A673 (cell line): ENCODE results near the gene IL36G. TPM values are rescaled to one million over a fixed set of nuclear protein-coding genes. Genes with fewer than 3 reads are reported as not detected.

ENCODE experiments used
- BruUV-seq: library from RNA; stranded (reverse); fragments of 400-500 nt; replicated peaks from 2 replicates; lab custom pipeline; 2021; lab: Mats Ljungman, UMichigan
- CTCF ChIA-PET: fragments of 300-600 bp; sonication (Branson Sonifier 250); formaldehyde crosslinking; loops from one replicate; lab custom pipeline; 2022; ENCODE audit warnings: antibody characterized with exemption; lab: Charles Lee
- POLR2A ChIA-PET: fragments of 300-600 bp; sonication (Branson Sonifier 250); formaldehyde crosslinking; loops from one replicate; lab custom pipeline; 2022; ENCODE audit warnings: antibody characterized with exemption; ENCODE audit not compliant: low non-redundant PET; lab: Charles Lee
- DNase-seq: peaks from one replicate; pipeline ENCODE4 v3.0.0-alpha.2; 2015; ENCODE audit warnings: low spot score
- H3K27ac ChIP-seq: fragments of 200-600 bp; sonication (generic); 2 replicates; pipeline ENCODE4 v1.5.1; 2016; ENCODE audit warnings: mixed run types, low read depth, mild to moderate bottlenecking, mixed read lengths, antibody characterized with exemption, low read length; ENCODE audit not compliant: poor library complexity, severe bottlenecking
- H3K27me3 ChIP-seq: fragments of 200-600 bp; sonication (generic); replicated peaks from 2 replicates; pipeline ENCODE4 v1.6.1; 2017; ENCODE audit warnings: mixed run types, low read depth, mild to moderate bottlenecking, mixed read lengths, antibody characterized with exemption, low read length; ENCODE audit not compliant: insufficient read depth, poor library complexity
- H3K36me3 ChIP-seq: fragments of 200-600 bp; sonication (generic); 2 replicates; pipeline ENCODE4 v1.6.1; 2016; ENCODE audit warnings: mixed run types, mild to moderate bottlenecking, mixed read lengths, antibody characterized with exemption, low read length; ENCODE audit not compliant: insufficient read depth, poor library complexity, severe bottlenecking
- H3K4me1 ChIP-seq: fragments of 200-600 bp; sonication (generic); 2 replicates; pipeline ENCODE4 v1.6.1; 2017; ENCODE audit warnings: mixed run types, mild to moderate bottlenecking, mixed read lengths, antibody characterized with exemption, low read length; ENCODE audit not compliant: insufficient read depth, poor library complexity, severe bottlenecking
- H3K4me3 ChIP-seq: fragments of 200-600 bp; sonication (generic); 2 replicates; pipeline ENCODE4 v1.5.1; 2016; ENCODE audit warnings: low read depth, mixed run types, mild to moderate bottlenecking, mixed read lengths, low read length; ENCODE audit not compliant: poor library complexity, severe bottlenecking
- H3K9me3 ChIP-seq: fragments of 200-600 bp; sonication (generic); 2 replicates; pipeline ENCODE4 v1.6.1; 2016; ENCODE audit warnings: mixed run types, low read depth, mild to moderate bottlenecking, mixed read lengths, antibody characterized with exemption, low read length; ENCODE audit not compliant: poor library complexity, severe bottlenecking
- EZH2 ChIP-seq: fragments of 200-600 bp; sonication (generic); IDR thresholded peaks from 2 replicates; pipeline ENCODE4 v1.6.1; 2017; ENCODE audit warnings: borderline replicate concordance, low read depth, mild to moderate bottlenecking, mixed read lengths, antibody characterized with exemption, low read length; ENCODE audit not compliant: poor library complexity, severe bottlenecking
- intact Hi-C: fragments of 100-400 bp; cut with micrococcal nuclease; formaldehyde crosslinking; loops from one replicate; pipeline ENCODE4 v1.10.0; 2022; ENCODE audit not compliant: unreplicated experiment
- total RNA-seq: library from RNA; stranded (reverse); gene quantifications from 2 replicates; pipeline ENCODE4 v1.2.3, GENCODE V29; 2021
- TF ChIP-seq, protein P1 (sequence below): fragments of 300-800, 200-600 bp; sonication (generic); conservative IDR thresholded peaks from 2 replicates; pipeline ENCODE4 v1.5.1; 2017; ENCODE audit warnings: low read depth, mild to moderate bottlenecking, antibody characterized with exemption, low read length, moderate library complexity, mixed read lengths

IL36G gene
- total RNA-seq, 1 experiment from 2014 or later: not detected

- H3K36me3 ChIP-seq: no peaks in the 10 kb centered on the region
- peaks cover 38% of the 10 kb centered on the region for H3K27me3 ChIP-seq
- TF ChIP-seq, protein P1, sequence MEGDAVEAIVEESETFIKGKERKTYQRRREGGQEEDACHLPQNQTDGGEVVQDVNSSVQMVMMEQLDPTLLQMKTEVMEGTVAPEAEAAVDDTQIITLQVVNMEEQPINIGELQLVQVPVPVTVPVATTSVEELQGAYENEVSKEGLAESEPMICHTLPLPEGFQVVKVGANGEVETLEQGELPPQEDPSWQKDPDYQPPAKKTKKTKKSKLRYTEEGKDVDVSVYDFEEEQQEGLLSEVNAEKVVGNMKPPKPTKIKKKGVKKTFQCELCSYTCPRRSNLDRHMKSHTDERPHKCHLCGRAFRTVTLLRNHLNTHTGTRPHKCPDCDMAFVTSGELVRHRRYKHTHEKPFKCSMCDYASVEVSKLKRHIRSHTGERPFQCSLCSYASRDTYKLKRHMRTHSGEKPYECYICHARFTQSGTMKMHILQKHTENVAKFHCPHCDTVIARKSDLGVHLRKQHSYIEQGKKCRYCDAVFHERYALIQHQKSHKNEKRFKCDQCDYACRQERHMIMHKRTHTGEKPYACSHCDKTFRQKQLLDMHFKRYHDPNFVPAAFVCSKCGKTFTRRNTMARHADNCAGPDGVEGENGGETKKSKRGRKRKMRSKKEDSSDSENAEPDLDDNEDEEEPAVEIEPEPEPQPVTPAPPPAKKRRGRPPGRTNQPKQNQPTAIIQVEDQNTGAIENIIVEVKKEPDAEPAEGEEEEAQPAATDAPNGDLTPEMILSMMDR: no peak
- no peak for TF ChIP-seq EZH2
- no peaks in the 10 kb centered on the region for H3K4me1 ChIP-seq
- intact Hi-C loops: no loop called here
- no TSS peak for BruUV-seq
- ChIA-PET CTCF (no interaction called here), POLR2A (no interaction called here)
- H3K27ac ChIP-seq: no peak overlapping the region
- H3K4me3 ChIP-seq: no peak overlapping the region
- DNase-seq: no peak
- no peaks in the 10 kb centered on the region for H3K9me3 ChIP-seq
Measured at GRCh38 chr2:113018509-113018908, 40.7 kb downstream of the IL36G start.

DNA sequence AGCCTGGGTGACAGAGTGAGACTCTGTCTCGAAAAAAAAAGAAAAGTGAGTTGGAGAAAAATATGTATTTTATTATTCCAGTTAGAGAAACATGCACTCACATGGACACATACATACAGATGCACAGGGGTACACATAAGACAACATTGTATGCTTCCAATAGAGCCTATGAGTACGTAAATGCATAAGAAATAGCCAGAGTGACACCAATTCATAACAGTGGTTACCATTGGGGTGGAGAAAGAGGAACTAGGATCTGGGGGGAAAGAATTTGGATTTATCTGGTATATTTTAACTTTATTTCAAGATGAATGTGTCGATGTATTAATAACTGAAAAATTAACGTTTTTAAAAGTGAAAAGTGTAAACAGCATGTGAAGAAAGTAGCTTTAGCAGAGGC, 43.5 kb downstream of the IL36G start:
- no peak for TF ChIP-seq EZH2
- TF ChIP-seq, protein P1: no peak
- ChIA-PET CTCF (no interaction called here), POLR2A (no interaction called here)
- no TSS peak for BruUV-seq
- intact Hi-C loops: no loop called here
- H3K27me3 ChIP-seq: peaks cover 53% of the 10 kb centered on the region
- no peaks in the 10 kb centered on the region for H3K4me1 ChIP-seq
- no peaks in the 10 kb centered on the region for H3K36me3 ChIP-seq
- no peaks in the 10 kb centered on the region for H3K9me3 ChIP-seq
- H3K4me3 ChIP-seq: no peak overlapping the region
- DNase-seq: no peak
- H3K27ac ChIP-seq: no peak overlapping the region

DNA sequence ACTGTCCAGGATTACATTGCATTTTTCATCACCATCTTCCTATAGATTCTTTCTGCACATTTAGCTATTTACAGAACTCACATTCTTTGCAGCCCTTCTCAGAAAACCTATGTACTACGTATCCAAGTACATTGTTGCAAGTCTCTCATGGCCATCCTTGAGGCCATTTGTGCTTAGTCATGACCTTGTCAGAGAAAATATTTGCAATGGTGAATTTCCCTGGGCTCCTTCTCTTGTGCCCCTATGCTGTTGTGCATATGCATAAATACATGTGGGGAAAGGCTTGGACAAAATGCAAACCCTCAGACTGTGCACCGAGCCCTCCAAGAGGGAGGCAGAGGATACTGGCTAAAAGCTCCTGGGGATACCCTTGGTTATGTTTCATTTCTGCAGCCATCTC, 47.0 kb downstream of the IL36G start:
- TF ChIP-seq EZH2: no peak
- TF ChIP-seq, protein P1: no peak
- Histone ChIP-seq H3K9me3 (no peaks in the 10 kb centered on the region), H3K27ac (no peak overlapping the region), H3K36me3 (no peaks in the 10 kb centered on the region), H3K4me1 (no peaks in the 10 kb centered on the region), H3K27me3 (peaks cover 80% of the 10 kb centered on the region), H3K4me3 (no peak overlapping the region)
- intact Hi-C loops: no loop called here
- BruUV-seq: no TSS peak
- no peak for DNase-seq
- CTCF ChIA-PET: no interaction called here
- POLR2A ChIA-PET: no interaction called here
